NCI-H128 (cell line): Measurements from ENCODE around the gene AP2S1.
"Not testable (repeated sequence)": the region's sequence is repeated elsewhere in the genome, so short reads cannot be mapped to it uniquely, and the experiment has no call there.

Experiments used
- DNase-seq: peaks from one replicate; lab custom pipeline; 2025; ENCODE audit not compliant: unreplicated experiment; lab: John Stamatoyannopoulos, UW

AP2S1 gene

GRCh38 chr19:46809534-46810272 is 40.9 kb downstream of the AP2S1 start:
- DNase-seq = no peak

- no peak for DNase-seq
These were observed 44.0 kb downstream of the AP2S1 start for GRCh38 chr19:46806656-46807055.

- not testable (repeated sequence) for DNase-seq
These were observed 46.2 kb downstream of the AP2S1 start for GRCh38 chr19:46804432-46804831.

- no peak for DNase-seq
These were observed 47.1 kb downstream of the AP2S1 start for GRCh38 chr19:46803555-46803954.

- DNase-seq = no peak
These were observed 48.5 kb downstream of the AP2S1 start for GRCh38 chr19:46802152-46802551.

- DNase-seq = no peak
These were observed 51.9 kb downstream of the AP2S1 start for GRCh38 chr19:46798713-46799112.

- DNase-seq = no peak
These were observed 52.8 kb downstream of the AP2S1 start for GRCh38 chr19:46797881-46798280.

GRCh38 chr19:46791944-46792343 is 58.7 kb downstream of the AP2S1 start:
- DNase-seq = no peak

GRCh38 chr19:46789371-46789770 is 61.3 kb downstream of the AP2S1 start:
- DNase-seq = no peak

- no peak for DNase-seq
These were observed 61.7 kb downstream of the AP2S1 start for GRCh38 chr19:46788968-46789338.

GRCh38 chr19:46788262-46788967 is 62.2 kb downstream of the AP2S1 start, which contains the start of gene SLC1A5:
Gene SLC1A5 (minus strand): TSS chr19:46788594. CDS start chr19:46787965, 629 bp downstream.
- DNase-seq = peak; percentile 93
